ENCODE results near the gene AKAP8.

DNA sequence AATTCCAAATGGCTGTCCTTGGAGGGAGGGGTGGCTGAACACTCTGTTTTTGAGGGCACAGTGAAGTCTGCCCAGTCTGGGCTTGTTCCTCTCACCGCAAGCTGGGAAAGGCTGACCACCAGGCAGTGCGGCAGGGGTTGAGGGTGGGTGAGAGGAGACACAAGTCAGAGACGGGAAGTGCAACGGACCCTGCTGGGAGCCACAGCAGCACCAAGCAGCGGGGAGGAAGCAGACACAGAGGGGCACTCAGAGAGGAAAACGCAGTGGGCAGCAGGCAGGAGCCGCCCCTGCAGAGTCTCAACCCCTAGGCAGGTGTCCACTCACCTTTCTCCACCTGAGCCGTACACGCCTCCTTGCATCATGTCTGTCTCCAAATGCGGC lies 23.6 kb upstream of the AKAP8 start:
- no peak for TF ChIP-seq CTCF (IDR thresholded peaks at IDR 0.05; ENCODE audit: poor library complexity, severe bottlenecking)
- TF ChIP-seq EZH2 (IDR thresholded peaks at IDR 0.05; ENCODE audit: borderline replicate concordance, insufficient read depth, low read length, poor library complexity, severe bottlenecking), result no peak
- no peak for TF ChIP-seq RAD21 (conservative IDR thresholded peaks at IDR 0.05)

Measured in neural cell (in vitro differentiated cells).